Limb (tissue), 2 donors: ENCODE measurements around the gene MAPRE3.

Source experiments
- DNase-seq, 2 donors: peaks; one replicate each; pipeline ENCODE4 v3.0.0-alpha.2; 2016; ENCODE audit errors: extremely low spot score in 2 of 2

Gene MAPRE3

DNA sequence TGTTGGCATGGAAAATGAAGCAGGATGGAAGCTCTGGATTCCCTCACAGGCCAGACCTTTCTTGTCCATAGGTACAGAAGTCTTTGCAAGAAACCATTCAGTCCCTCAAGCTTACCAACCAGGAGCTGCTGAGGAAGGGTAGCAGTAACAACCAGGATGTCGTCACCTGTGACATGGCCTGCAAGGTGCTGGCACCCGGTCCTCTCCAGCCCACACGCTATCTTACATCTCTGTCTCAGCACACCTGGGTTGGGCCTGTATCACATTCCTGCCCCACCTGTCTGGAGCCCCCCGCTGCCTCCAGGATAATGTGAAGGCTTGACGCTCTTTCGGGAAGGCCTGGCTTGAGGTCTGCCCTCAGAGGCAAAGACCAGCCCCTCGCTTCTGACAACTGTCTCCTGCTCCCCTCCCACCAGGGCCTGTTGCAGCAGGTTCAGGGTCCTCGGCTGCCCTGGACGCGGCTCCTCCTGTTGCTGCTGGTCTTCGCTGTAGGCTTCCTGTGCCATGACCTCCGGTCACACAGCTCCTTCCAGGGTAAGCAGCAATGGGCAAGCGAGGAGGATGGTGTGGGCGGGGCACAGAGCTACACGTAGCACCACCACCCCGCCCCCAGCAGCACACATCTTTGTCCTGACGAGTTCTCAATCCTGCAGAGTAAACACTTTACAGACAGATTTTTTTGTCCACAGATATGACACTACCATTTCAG lies 68.3 kb downstream of the MAPRE3 start:
- no peak for DNase-seq

GRCh38 chr2:27039426-27039825 lies 69.0 kb downstream of the MAPRE3 start:
- DNase-seq, result no peak

GRCh38 chr2:27039871-27040270 lies 69.4 kb downstream of the MAPRE3 start:
- DNase-seq, result no peak

DNA sequence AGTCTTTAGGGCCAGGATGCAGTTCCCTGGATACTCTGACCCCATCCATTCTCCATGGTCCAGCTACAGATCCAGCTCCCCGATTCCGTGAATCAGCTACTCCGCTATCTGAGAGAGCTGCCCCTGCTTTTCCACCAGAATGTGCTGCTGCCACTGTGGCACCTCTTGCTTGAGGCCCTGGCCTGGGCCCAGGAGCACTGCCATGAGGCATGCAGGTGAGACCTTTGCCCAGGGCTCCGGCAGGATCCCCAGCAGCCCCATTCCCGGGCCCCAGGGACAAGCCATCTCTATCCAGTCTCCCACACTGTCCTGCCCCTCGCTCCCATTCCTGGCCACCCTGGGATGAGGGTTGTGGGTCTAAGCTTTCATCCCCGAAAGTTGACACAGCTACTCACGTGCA lies 69.8 kb downstream of the MAPRE3 start:
- no peak for DNase-seq

DNA sequence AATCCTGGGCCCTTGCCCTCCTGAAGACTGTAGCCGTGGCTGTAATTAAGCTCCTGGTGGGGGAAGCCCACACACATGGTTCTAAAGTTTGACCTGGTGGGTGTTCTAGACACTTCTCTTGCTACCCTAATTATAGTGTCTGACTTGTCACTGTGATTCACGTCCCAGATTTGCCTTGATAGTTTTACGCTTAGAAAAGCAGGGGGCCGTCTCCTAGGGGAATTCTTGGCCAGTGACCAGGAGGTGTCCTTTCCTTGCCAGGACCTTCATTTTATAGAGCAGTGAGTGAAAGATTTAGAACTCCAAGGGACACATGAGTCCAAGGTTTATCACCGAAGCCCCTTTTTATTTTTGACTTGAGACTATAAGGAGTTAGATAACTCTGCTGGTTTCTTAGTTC lies 71.3 kb downstream of the MAPRE3 start:
- no peak for DNase-seq

GRCh38 chr2:27042159-27042661 lies 71.8 kb downstream of the MAPRE3 start:
- no peak for DNase-seq

- DNase-seq, result no peak
Observed at GRCh38 chr2:27042985-27043634, 72.7 kb downstream of the MAPRE3 start.

DNA sequence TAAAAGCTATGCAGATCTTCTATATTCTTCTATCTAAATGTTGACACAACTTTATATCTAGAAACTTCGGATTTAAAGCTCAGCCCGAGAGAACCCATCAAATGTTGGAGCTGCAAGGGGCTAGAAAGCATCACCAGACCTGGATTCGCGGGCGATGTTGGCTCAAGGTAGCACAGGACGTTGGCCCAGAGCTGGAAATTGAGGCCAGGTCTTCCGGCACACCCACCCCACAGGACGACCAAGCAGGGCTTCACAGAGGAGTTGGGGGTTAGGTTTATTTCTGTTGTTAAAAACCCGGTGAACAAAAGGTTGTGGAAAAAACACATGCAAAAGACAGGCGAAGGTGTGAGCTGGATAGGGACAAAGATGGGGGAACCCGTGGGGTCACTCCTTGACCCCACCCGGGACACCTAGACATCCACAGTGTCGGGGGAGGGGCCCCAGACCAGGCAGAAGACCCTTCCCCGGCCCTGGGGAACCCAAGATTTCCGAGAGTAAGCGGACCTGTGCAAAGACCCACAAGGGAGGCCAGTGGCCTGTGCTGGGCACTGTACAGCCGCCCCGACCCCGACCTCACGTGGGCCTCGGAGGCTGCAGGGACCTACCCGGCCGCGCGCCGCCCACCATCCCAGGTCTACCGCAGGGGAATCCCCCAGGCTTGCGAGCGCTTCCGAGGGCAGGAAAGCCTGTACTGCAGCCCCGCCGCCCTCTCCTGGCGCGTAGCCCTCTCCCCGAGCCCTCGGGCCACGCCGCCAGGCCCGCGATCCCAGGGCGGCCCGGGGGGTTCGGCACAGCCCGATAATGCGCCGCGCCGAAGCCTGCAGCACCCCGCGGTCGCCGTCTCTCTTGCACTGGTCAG lies 79.2 kb downstream of the MAPRE3 start:
- DNase-seq, result no peak

DNA sequence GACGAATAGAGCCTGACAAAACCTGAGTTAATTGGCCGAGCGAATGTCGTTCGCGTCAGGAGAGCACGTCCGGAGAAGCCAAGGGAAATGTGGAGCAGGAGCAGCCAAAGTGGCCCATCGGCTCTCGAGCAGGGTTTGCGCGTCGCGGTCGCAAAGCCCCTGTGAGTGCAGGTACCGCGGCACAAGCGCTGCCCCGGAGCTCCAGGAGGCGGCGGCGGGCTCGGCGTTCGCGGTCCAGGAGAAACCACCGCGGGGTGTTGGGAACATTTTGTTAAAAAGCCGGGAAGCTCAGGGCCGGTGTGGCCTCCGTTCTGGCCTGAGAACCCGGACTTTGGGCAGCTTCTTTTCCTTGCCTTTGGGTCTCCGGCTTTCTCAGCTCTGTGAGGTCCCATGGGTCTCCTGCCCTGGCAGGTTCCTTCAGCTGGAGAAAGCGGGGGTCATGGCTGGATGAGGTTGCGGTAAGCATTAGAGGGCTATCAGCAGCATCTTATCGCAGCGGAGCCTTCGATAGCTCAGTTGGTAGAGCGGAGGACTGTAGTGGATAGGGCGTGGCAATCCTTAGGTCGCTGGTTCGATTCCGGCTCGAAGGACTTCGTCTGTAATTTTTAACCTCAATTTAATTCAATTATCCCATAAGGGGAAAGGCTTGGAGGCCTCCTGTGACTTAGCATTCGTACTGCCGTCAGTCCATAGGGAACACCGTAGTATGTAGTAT lies 80.0 kb downstream of the MAPRE3 start:
- DNase-seq, result peak in 1 of 2 donors; percentile 98

DNA sequence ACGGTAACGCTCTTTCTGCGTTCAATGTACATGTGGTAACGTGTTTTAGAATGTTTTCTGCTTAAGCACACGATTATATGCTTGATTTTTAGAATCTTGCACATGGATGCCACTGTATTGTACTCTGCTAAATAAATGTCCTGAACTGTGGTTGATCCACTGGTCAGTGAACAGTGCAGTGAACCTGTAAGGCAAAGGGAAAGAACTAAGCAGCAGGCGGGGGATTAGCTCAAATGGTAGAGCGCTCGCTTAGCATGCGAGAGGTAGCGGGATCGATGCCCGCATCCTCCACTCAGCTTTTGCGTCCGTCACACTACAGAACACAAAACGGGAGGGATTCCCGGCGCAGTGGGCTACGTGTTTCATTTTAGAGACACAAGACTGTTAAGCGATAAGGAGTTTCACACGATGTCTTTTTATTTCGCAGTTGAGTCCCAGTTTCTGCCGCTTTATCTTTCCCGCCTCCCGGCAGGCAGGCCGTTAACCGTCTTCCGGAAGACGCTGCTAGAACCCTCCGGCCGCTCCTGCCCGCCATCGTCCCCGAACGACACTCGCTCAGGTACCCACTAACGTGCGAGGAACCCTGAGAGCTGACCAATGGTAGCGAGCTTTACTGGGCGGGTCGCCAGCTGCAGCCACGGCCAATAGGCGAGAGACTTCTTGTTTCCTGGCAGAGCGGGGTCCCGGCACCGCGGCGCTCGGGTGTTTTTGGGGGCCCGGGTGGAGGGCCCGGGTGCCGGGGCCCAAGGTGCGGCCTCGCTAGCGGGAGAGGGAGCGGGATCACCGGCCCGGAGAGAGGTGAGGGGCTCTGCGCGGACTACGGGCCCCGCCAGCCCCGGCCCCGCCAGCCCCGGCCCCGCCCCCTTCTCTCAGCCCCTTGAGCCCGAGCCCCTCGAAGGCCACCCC lies 80.8 kb downstream of the MAPRE3 start, which contains the start of gene AGBL5:
TSS of gene AGBL5 (plus strand) at position 673 of the 906 bp plus-strand sequence. CDS start 1,291 bp downstream, outside the sequence.
- DNase-seq, result peak; percentile 93 to 98

DNA sequence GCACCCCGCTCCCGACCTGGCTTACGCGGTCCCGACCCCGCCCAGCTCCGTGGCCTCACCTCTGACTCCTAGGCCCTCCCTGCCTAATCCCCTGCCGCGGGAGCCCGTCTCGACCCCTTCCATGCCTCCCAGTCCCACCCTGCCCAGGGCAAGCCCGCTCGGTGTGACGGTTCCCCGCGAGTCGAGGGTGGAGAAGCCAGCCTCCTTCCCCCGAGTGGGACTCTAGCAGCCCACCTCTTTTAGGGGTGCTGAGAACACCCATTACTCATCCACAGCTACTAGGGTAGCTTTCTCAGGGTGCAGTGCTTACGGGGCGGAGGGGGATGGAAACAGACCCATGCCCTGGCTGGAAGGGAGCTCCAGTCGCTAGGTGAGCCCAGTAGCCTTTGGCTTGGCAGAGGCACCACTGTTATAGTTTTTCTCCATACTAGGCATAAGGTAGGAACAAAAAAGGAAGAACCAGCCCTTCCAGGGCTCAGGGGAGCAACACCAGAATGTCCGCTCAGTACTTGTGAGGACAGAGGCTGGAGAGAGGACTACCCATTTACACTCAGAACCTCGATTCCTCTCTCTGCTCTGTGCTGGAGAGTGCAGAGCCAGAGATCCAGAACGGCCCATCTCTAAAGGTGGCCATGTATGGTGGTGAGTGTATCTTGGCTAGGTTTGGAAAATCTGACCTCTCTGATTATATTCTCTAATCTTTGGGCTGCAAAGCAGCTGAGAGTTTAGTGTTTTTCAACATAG lies 81.6 kb downstream of the MAPRE3 start:
- no peak for DNase-seq

DNA sequence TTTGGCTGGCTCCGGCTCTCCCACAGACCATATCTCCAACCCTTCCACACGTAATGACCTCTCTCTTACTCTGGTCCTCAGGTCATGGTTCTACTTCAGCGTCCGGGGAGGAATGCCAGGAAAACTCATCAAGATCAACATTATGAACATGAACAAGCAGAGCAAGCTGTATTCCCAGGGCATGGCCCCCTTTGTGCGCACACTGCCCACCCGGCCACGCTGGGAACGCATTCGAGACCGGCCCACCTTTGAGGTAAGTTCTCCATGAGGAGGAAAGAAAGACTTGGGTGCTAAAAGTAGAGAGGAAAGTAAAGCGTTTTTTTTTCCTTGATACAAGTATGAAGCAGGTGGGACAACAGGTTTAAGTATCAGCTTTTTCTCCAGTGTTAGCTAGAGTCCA lies 82.9 kb downstream of the MAPRE3 start:
- no peak for DNase-seq

- no peak for DNase-seq
Observed at GRCh38 chr2:27053776-27054175, 83.3 kb downstream of the MAPRE3 start.

- no peak for DNase-seq
Observed at GRCh38 chr2:27054721-27055120, 84.3 kb downstream of the MAPRE3 start.

DNA sequence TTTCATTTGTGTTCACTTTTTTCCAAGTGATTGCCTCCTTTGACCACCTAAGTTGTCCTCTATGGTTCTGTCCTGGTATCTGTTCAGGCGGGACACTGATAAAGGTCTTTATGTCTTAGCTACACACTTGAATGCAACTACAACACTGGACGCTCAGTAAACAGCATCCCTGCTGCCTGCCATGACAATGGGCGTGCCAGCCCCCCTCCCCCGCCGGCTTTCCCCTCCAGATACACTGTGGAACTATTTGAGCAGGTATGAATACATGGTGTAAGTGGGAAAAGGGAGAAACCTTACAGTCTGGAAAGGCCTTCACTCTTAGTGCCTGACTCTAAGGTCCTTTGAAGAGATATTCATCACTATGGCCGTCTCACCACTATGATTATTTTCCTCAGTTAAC lies 86.7 kb downstream of the MAPRE3 start:
- no peak for DNase-seq

GRCh38 chr2:27058210-27058609 lies 87.8 kb downstream of the MAPRE3 start:
- DNase-seq, result no peak

- no peak for DNase-seq
Observed at GRCh38 chr2:27059141-27059820, 88.8 kb downstream of the MAPRE3 start.

GRCh38 chr2:27060323-27060722 lies 89.9 kb downstream of the MAPRE3 start:
- no peak for DNase-seq

GRCh38 chr2:27065128-27065527 lies 94.7 kb downstream of the MAPRE3 start:
- DNase-seq, result no peak
